SK-N-SH (cell line): ENCODE data around the gene WWOX. TPM values are rescaled to one million over a fixed set of nuclear protein-coding genes. Genes with fewer than 3 reads are reported as not detected.

Source experiments
- CTCF ChIA-PET: fragments of 300-600, 350-600 bp; formaldehyde crosslinking; extraction: SDS; loops from one replicate; lab custom pipeline; 2021; lab: Yijun Ruan, JAX
- POLR2A ChIA-PET: fragments of 350-600 bp; sonication (Branson Sonifier 250); formaldehyde crosslinking; extraction: SDS; loops from one replicate; lab custom pipeline; 2020; ENCODE audit warnings: antibody characterized with exemption, inconsistent platforms; lab: Yijun Ruan, JAX
- DNase-seq: peaks from one replicate; pipeline ENCODE4 v3.0.0; 2012
- H2AFZ ChIP-seq: fragments of 200-600 bp; sonication (generic); 2 replicates; pipeline ENCODE4 v1.8.1; 2016; ENCODE audit warnings: antibody characterized with exemption, mild to moderate bottlenecking, low read depth
- H3F3A ChIP-seq: fragments of 200-600 bp; sonication (generic); replicated peaks from 2 replicates; pipeline ENCODE3; 2016; ENCODE audit warnings: antibody characterized with exemption, mild to moderate bottlenecking; ENCODE audit not compliant: insufficient read depth
- H3K27ac ChIP-seq, 2 experiments: fragments of 200-500 bp in 1 of 2; fragments of 200-600 bp in 1 of 2; sonication (Bioruptor generic) in 1 of 2; sonication (generic), shearing (Covaris generic) in 1 of 2; 2 replicates each; pipeline versions ENCODE4 v1.5.1 to v1.6.1; 2014 to 2016; ENCODE audit warnings: low read depth in 2 of 2, inconsistent platforms in 1 of 2, low read length in 1 of 2, mild to moderate bottlenecking in 1 of 2, mixed read lengths in 1 of 2
- H3K27me3 ChIP-seq: fragments of 200-600 bp; sonication (generic), shearing (Covaris generic); 2 replicates; pipeline ENCODE4 v1.6.1; 2016; ENCODE audit warnings: mixed run types; ENCODE audit not compliant: insufficient read depth
- H3K36me3 ChIP-seq, 2 experiments: fragments of 200-500 bp in 1 of 2; fragments of 200-600 bp in 1 of 2; sonication (Bioruptor generic) in 1 of 2; sonication (generic) in 1 of 2; replicated peaks in 1 of 2; 2 replicates each; pipeline versions ENCODE3 to v1.5.1; 2014 to 2016; ENCODE audit warnings: low read length in 1 of 2, mild to moderate bottlenecking in 1 of 2; ENCODE audit not compliant: insufficient read depth in 2 of 2, control insufficient read depth in 1 of 2
- H3K4me1 ChIP-seq, 2 experiments: fragments of 200-500 bp in 1 of 2; fragments of 200-600 bp in 1 of 2; sonication (Bioruptor generic) in 1 of 2; sonication (generic), shearing (Covaris generic) in 1 of 2; 2 replicates each; pipeline versions ENCODE4 v1.5.1 to v1.6.1; 2014 to 2016; ENCODE audit warnings: low read depth in 1 of 2, low read length in 1 of 2, mixed run types in 1 of 2; ENCODE audit not compliant: insufficient read depth in 2 of 2, control insufficient read depth in 1 of 2
- H3K4me2 ChIP-seq: fragments of 200-600 bp; sonication (generic), shearing (Covaris generic); 2 replicates; pipeline ENCODE4 v1.6.1; 2017; ENCODE audit warnings: mixed run types
- H3K4me3 ChIP-seq, 2 experiments: fragments of 200-500 bp in 1 of 2; fragments of 200-600 bp in 1 of 2; sonication (Bioruptor generic) in 1 of 2; sonication (generic), shearing (Covaris generic) in 1 of 2; 2 replicates each; pipeline versions ENCODE4 v1.5.1 to v1.8.1; 2014 to 2016; ENCODE audit warnings: low read depth in 2 of 2, inconsistent platforms in 1 of 2, low read length in 1 of 2, mild to moderate bottlenecking in 1 of 2, mixed read lengths in 1 of 2, moderate library complexity in 1 of 2
- H3K79me2 ChIP-seq: fragments of 200-600 bp; sonication (generic); 2 replicates; pipeline ENCODE4 v1.8.1; 2017; ENCODE audit warnings: mild to moderate bottlenecking; ENCODE audit not compliant: insufficient read depth
- H3K9ac ChIP-seq: fragments of 200-600 bp; sonication (generic); 2 replicates; pipeline ENCODE4 v1.6.1; 2017; ENCODE audit warnings: mixed run types
- H3K9me2 ChIP-seq: fragments of 200-600 bp; sonication (generic); 2 replicates; pipeline ENCODE4 v1.6.1; 2017; ENCODE audit warnings: mixed run types
- H3K9me3 ChIP-seq: fragments of 200-600 bp; sonication (generic); 2 replicates; pipeline ENCODE4 v1.6.1; 2017; ENCODE audit warnings: mixed run types, mild to moderate bottlenecking, moderate library complexity
- H4K20me1 ChIP-seq: fragments of 200-600 bp; sonication (generic); 2 replicates; pipeline ENCODE4 v1.6.1; 2017; ENCODE audit warnings: mild to moderate bottlenecking, mixed run types; ENCODE audit not compliant: insufficient read depth
- ELF1 ChIP-seq: IDR thresholded peaks from 2 replicates; pipeline ENCODE4 v1.4.0; 2012
- EZH2phosphoT487 ChIP-seq: fragments of 200-600 bp; sonication (generic); IDR thresholded peaks from 2 replicates; pipeline ENCODE4 v1.6.1; 2017; ENCODE audit warnings: low read depth, mixed run types, mild to moderate bottlenecking, antibody characterized with exemption, moderate library complexity, borderline replicate concordance
- FOSL2 ChIP-seq: IDR thresholded peaks from 2 replicates; pipeline ENCODE4 v1.4.0; 2012; ENCODE audit warnings: low read depth, mild to moderate bottlenecking, moderate library complexity, borderline replicate concordance
- FOXJ3 ChIP-seq: sonication (generic); formaldehyde crosslinking; IDR thresholded peaks from 2 replicates; pipeline ENCODE4 v1.5.1; 2020; ENCODE audit warnings: mild to moderate bottlenecking, missing genetic modification reagents
- MAX ChIP-seq: IDR thresholded peaks from 2 replicates; pipeline ENCODE4 v1.4.0; 2012; ENCODE audit warnings: low read depth
- MEF2A ChIP-seq: IDR thresholded peaks from 2 replicates; pipeline ENCODE4 v1.4.0; 2012; ENCODE audit warnings: low read depth, borderline replicate concordance
- MXI1 ChIP-seq: IDR thresholded peaks from 2 replicates; pipeline ENCODE4 v1.6.1; 2012; ENCODE audit warnings: mild to moderate bottlenecking, low read depth, low read length, improper control_type of control experiment
- NFIC ChIP-seq: IDR thresholded peaks from 2 replicates; pipeline ENCODE4 v1.4.0; 2012; ENCODE audit warnings: borderline replicate concordance
- NRF1 ChIP-seq: IDR thresholded peaks from 2 replicates; pipeline ENCODE4 v1.6.1; 2012; ENCODE audit warnings: low read depth, mild to moderate bottlenecking, low read length
- RAD21 ChIP-seq: IDR thresholded peaks from 2 replicates; pipeline ENCODE4 v1.6.1; 2012; ENCODE audit warnings: mild to moderate bottlenecking, low read length
- REST ChIP-seq: IDR thresholded peaks from 2 replicates; pipeline ENCODE4 v1.6.1; 2012; ENCODE audit warnings: mild to moderate bottlenecking, low read depth, low read length, moderate library complexity
- RXRA ChIP-seq: IDR thresholded peaks from 2 replicates; pipeline ENCODE4 v1.4.0; 2012; ENCODE audit warnings: low read depth, mild to moderate bottlenecking, borderline replicate concordance
- SMC3 ChIP-seq: IDR thresholded peaks from 2 replicates; pipeline ENCODE4 v1.6.1; 2012; ENCODE audit warnings: low read depth, low read length, improper control_type of control experiment
- USF1 ChIP-seq: IDR thresholded peaks from 2 replicates; pipeline ENCODE4 v1.4.0; 2012; ENCODE audit warnings: low read depth, borderline replicate concordance
- ZBTB33 ChIP-seq: IDR thresholded peaks from 2 replicates; pipeline ENCODE4 v1.4.0; 2012; ENCODE audit warnings: low read depth, borderline replicate concordance
- WGBS: methylation state at CpG from one replicate; pipeline ENCODE4 v1.1.6; 2017; ENCODE audit warnings: low lambda C conversion rate; 5-methylcytosine and 5-hydroxymethylcytosine counted together
- polyA plus RNA-seq, 3 experiments: library from polyadenylated mRNA; depleted of rRNA; stranded (reverse); fragments of >200 nt; gene quantifications; 2 replicates each; pipeline ENCODE4 v1.2.3, GENCODE V29; 2012
- TF ChIP-seq, protein P1 (sequence below): fragments of 150-350 bp; IDR thresholded peaks from 2 replicates; pipeline ENCODE4 v1.6.1; 2016; ENCODE audit warnings: mild to moderate bottlenecking, low read depth, low read length
- TF ChIP-seq, protein P2 (sequence below): IDR thresholded peaks from 2 replicates; pipeline ENCODE4; 2012

WWOX gene
- polyA plus RNA-seq, 1 of the 3 experiments (the other 2 are of a cell fraction): 10.8 TPM

- CTCF ChIA-PET: no interaction called here
- 9% methylated on average over 2 of the region's 2 CpGs for WGBS
- H3K9me3 ChIP-seq: no peaks in the 10 kb centered on the region
- H3K4me1 ChIP-seq: no peaks in the 10 kb centered on the region
- no peaks in the 10 kb centered on the region for H3K36me3 ChIP-seq
- POLR2A ChIA-PET: no interaction called here
- TF ChIP-seq RXRA: no peak
- TF ChIP-seq, protein P1, sequence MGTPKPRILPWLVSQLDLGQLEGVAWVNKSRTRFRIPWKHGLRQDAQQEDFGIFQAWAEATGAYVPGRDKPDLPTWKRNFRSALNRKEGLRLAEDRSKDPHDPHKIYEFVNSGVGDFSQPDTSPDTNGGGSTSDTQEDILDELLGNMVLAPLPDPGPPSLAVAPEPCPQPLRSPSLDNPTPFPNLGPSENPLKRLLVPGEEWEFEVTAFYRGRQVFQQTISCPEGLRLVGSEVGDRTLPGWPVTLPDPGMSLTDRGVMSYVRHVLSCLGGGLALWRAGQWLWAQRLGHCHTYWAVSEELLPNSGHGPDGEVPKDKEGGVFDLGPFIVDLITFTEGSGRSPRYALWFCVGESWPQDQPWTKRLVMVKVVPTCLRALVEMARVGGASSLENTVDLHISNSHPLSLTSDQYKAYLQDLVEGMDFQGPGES: no peak
- no peak for TF ChIP-seq ZBTB33
- no peak for TF ChIP-seq FOXJ3 (CRISPR knock-in tag)
- TF ChIP-seq MEF2A: no peak
- no peak for TF ChIP-seq RAD21
- TF ChIP-seq ELF1: no peak
- TF ChIP-seq NFIC: no peak
- no peak for TF ChIP-seq SMC3
- no peak for TF ChIP-seq MAX
- TF ChIP-seq EZH2phosphoT487: no peak
- no peak for TF ChIP-seq NRF1
- TF ChIP-seq FOSL2: no peak
- no peak for TF ChIP-seq USF1
- TF ChIP-seq REST: no peak
- TF ChIP-seq MXI1: no peak
- TF ChIP-seq, protein P2, sequence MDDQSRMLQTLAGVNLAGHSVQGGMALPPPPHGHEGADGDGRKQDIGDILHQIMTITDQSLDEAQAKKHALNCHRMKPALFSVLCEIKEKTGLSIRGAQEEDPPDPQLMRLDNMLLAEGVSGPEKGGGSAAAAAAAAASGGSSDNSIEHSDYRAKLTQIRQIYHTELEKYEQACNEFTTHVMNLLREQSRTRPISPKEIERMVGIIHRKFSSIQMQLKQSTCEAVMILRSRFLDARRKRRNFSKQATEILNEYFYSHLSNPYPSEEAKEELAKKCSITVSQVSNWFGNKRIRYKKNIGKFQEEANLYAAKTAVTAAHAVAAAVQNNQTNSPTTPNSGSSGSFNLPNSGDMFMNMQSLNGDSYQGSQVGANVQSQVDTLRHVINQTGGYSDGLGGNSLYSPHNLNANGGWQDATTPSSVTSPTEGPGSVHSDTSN: no peak
- H3K79me2 ChIP-seq: no peaks in the 10 kb centered on the region
- no peaks in the 10 kb centered on the region for H4K20me1 ChIP-seq
- no peaks in the 10 kb centered on the region for H3F3A ChIP-seq
- no peak overlapping the region for H3K4me2 ChIP-seq
- no peaks in the 10 kb centered on the region for H3K27me3 ChIP-seq
- no peak for DNase-seq
- no peak overlapping the region for H3K9ac ChIP-seq
- H3K4me3 ChIP-seq: no peak overlapping the region
- no peak overlapping the region for H3K27ac ChIP-seq
- no peaks in the 10 kb centered on the region for H3K9me2 ChIP-seq
- H2AFZ ChIP-seq: no peak overlapping the region
These were observed 717.2 kb downstream of the WWOX start for GRCh38 chr16:78816499-78817195.
